Activated naive CD4-positive, alpha-beta T cell treated with anti-CD3 and anti-CD28 coated beads for 36 hours (primary cell): Measurements from ENCODE around the gene MARVELD3. TPM values are rescaled to one million over a fixed set of nuclear protein-coding genes. Genes with fewer than 3 reads are reported as not detected.

Source experiments
- CTCF ChIA-PET: fragments of 350-600 bp; sonication (Branson Sonifier 250); formaldehyde crosslinking; loops from one replicate; lab custom pipeline; 2021; ENCODE audit warnings: antibody characterized with exemption; lab: Charles Lee
- DNase-seq: peaks from one replicate; pipeline ENCODE4 v3.0.0-alpha.2; 2020
- H3K27ac Mint-ChIP-seq: one replicate; pipeline ENCODE4 v1.8.0; 2021; ENCODE audit warnings: mild to moderate bottlenecking, mixed read lengths
- H3K27me3 Mint-ChIP-seq: one replicate; pipeline ENCODE4 v1.8.0; 2021; ENCODE audit warnings: low read depth, mixed read lengths
- H3K36me3 Mint-ChIP-seq: one replicate; pipeline ENCODE4 v1.8.0; 2021; ENCODE audit warnings: low read depth, mixed read lengths
- H3K4me1 Mint-ChIP-seq: one replicate; pipeline ENCODE4 v1.8.0; 2021; ENCODE audit warnings: low read depth, mixed read lengths
- H3K4me3 Mint-ChIP-seq: one replicate; pipeline ENCODE4 v1.8.0; 2021; ENCODE audit warnings: mild to moderate bottlenecking, moderate library complexity, mixed read lengths
- H3K9me3 Mint-ChIP-seq: one replicate; pipeline ENCODE4 v1.8.0; 2021; ENCODE audit warnings: mixed read lengths
- intact Hi-C: fragments of 100-400 bp; cut with micrococcal nuclease; formaldehyde crosslinking; loops from one replicate; pipeline ENCODE4 v1.15.1; 2023
- total RNA-seq, 2 experiments: library from RNA; stranded (reverse); gene quantifications; one replicate each; pipeline ENCODE4 v1.2.3, GENCODE V29; 2021

The MARVELD3 gene
- total RNA-seq, 2 experiments from 2014 or later: not detected

DNA sequence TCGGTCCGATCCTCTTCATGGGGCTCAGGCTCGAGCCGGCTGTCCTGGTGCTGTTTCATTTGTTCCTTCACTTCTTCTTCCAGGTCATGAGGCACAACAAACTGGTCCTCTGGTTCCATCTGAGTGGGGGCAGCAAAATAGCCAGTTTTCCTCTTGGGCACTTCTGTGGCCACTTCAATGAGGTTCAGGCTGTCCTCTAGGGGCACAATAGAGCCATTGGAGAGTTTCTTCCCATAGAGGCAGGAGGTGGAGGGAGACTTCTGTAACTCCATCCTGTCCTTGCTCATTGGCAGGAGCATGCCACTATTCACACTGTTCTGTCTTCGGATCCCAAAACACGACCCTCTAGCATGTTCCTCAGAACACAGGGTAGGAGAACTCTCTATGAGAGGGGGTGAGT, 22.9 kb downstream of the MARVELD3 start:
- no peaks in the 10 kb centered on the region for H3K27me3 Mint-ChIP-seq
- H3K4me3 Mint-ChIP-seq: no peak overlapping the region
- H3K9me3 Mint-ChIP-seq: no peaks in the 10 kb centered on the region
- intact Hi-C loops: no loop called here
- no peaks in the 10 kb centered on the region for H3K4me1 Mint-ChIP-seq
- no peak overlapping the region for H3K27ac Mint-ChIP-seq
- CTCF ChIA-PET: no interaction called here
- DNase-seq: no peak
- peaks cover 12% of the 10 kb centered on the region for H3K36me3 Mint-ChIP-seq

DNA sequence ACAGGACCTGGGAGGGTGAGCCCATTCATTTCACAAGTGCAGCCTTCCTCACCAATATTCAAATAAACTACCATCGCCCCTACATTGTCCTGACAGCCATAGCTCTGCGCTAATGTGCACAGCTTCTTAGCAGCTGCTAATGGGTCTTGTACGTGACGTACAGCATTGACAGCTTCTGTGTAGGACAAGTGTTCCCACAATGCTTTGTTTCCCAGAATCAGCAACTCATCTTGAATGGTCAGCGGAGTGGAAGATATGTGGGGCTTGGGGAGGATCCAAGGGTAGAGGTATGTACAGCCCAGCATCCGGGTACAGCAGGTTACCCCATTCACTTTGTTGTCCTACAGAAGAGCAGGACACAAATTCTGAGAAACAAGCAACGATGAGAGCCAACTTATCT, 23.7 kb downstream of the MARVELD3 start:
- DNase-seq: no peak
- CTCF ChIA-PET: no interaction called here
- no peak overlapping the region for H3K4me3 Mint-ChIP-seq

DNA sequence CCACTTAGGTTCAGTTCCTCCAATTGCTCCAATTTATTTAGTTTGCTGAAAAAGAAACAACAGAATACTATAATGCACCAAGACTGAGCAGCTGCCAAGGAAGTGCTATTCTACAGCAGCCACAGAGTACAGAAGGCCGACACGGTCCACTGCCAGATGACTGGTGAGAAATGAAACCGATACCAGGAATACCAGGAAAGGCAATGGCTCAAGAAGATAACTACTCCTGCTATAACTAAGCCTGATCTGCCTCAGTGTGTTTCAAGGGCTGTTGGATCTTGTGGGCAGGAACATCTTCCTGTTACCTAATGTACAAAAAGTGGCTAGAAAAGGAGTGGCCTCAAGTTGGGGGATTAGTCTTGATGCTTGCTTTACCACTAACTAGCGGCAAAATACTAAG, 32.8 kb downstream of the MARVELD3 start:
- CTCF ChIA-PET: no interaction called here
- H3K27me3 Mint-ChIP-seq: no peaks in the 10 kb centered on the region
- no peaks in the 10 kb centered on the region for H3K4me1 Mint-ChIP-seq
- H3K9me3 Mint-ChIP-seq: no peaks in the 10 kb centered on the region
- intact Hi-C loops: no loop called here
- H3K4me3 Mint-ChIP-seq: no peak overlapping the region
- peaks cover 12% of the 10 kb centered on the region for H3K36me3 Mint-ChIP-seq
- no peak for DNase-seq
- no peak overlapping the region for H3K27ac Mint-ChIP-seq

More for the DNA sequence above, 23.7 kb downstream of the MARVELD3 start:
- peaks cover 12% of the 10 kb centered on the region for H3K36me3 Mint-ChIP-seq
- no peaks in the 10 kb centered on the region for H3K27me3 Mint-ChIP-seq
- H3K9me3 Mint-ChIP-seq: no peaks in the 10 kb centered on the region
- H3K27ac Mint-ChIP-seq: no peak overlapping the region
- intact Hi-C loops: no loop called here
- H3K4me1 Mint-ChIP-seq: no peaks in the 10 kb centered on the region

DNA sequence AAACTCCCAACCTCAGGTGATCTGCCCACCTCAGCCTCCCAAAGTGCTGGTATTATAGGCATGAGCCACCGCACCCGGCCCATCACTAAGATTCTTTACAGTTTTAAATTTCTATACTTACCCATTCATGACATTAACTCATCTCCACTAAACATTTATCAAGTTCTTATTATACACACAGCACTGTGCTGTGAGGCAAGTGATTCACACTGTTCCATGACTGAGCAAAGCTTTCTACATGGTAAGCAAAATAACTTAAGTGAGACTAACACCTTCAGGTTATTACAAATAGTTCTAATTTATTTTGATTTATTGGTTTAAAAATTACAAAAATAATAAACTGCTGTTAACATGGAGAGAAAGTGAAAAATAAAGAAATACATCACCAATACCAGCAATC, 33.5 kb downstream of the MARVELD3 start:
- Mint-ChIP-seq H3K4me3 (no peak overlapping the region), H3K9me3 (no peaks in the 10 kb centered on the region), H3K36me3 (peaks cover 12% of the 10 kb centered on the region), H3K4me1 (no peaks in the 10 kb centered on the region), H3K27me3 (no peaks in the 10 kb centered on the region), H3K27ac (no peak overlapping the region)
- intact Hi-C loops: no loop called here
- DNase-seq: no peak
- CTCF ChIA-PET: interaction anchor here (0.9 kb wide), 1 partner anchor 9 kb away, joined by 3 read pairs; no protein-coding TSS in a partner anchor

DNA sequence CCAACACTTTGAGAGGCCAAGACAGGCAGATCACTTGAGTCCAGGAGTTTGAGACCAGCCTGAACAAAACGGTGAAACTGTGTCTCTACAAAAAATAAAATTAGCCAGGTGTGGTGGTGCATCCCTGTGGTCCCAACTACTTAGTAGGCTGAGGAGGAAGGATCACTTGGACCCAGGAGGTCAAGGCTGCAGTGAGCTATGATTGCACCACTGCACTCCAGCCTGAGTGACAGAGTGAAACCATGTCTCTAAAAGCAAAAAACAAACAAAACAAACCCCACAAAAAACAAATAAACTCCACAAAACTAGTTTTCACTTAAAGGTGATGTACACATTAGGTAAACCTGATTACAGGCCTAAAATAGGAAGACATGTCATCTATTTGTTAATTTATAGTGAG, 40.3 kb downstream of the MARVELD3 start:
- DNase-seq: no peak
- H3K27ac Mint-ChIP-seq: no peak overlapping the region
- peaks cover 11% of the 10 kb centered on the region for H3K36me3 Mint-ChIP-seq
- H3K9me3 Mint-ChIP-seq: no peaks in the 10 kb centered on the region
- CTCF ChIA-PET: no interaction called here
- H3K4me3 Mint-ChIP-seq: no peak overlapping the region
- H3K4me1 Mint-ChIP-seq: no peaks in the 10 kb centered on the region
- H3K27me3 Mint-ChIP-seq: no peaks in the 10 kb centered on the region
- intact Hi-C loops: no loop called here

DNA sequence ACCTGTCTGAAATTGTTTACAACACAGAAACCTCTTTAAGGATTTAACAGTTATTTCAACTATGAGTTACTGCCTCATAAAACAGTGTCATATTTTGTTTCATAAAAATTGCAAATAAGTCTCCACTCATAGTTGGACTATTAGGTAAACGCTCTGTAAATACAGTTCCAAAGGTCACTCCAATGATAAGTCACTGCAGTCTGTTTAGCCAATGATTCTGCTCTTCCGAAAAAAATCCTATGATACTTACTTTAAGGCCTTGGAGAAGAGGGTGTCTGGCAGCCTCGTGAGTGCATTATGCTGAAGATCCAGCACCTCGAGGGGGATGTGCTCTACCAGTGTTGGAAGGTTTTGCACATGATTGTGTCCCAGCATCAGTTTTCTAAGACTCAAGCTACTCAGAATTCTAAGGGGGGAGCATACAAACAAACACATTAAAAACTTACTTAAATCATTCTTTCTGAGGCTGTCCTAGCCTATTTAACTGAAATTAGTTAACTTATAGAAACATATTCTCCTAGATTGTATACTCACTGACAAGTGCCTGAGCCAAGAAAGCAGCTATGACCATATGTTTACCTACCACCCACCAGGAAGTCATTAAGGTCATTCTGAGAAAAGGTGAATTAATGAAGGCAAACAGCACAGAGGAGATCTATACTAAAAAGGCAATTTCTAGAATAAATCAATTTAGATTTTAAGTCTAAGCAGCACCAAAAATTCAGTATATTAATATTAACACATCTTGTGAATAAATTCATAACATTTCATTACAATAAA, 41.1 kb downstream of the MARVELD3 start:
- no peak for DNase-seq
- H3K4me1 Mint-ChIP-seq: no peaks in the 10 kb centered on the region
- CTCF ChIA-PET: no interaction called here
- no peak overlapping the region for H3K27ac Mint-ChIP-seq
- peaks cover 13% of the 10 kb centered on the region for H3K36me3 Mint-ChIP-seq
- intact Hi-C loops: no loop called here
- no peak overlapping the region for H3K4me3 Mint-ChIP-seq
- H3K9me3 Mint-ChIP-seq: no peaks in the 10 kb centered on the region
- no peaks in the 10 kb centered on the region for H3K27me3 Mint-ChIP-seq

DNA sequence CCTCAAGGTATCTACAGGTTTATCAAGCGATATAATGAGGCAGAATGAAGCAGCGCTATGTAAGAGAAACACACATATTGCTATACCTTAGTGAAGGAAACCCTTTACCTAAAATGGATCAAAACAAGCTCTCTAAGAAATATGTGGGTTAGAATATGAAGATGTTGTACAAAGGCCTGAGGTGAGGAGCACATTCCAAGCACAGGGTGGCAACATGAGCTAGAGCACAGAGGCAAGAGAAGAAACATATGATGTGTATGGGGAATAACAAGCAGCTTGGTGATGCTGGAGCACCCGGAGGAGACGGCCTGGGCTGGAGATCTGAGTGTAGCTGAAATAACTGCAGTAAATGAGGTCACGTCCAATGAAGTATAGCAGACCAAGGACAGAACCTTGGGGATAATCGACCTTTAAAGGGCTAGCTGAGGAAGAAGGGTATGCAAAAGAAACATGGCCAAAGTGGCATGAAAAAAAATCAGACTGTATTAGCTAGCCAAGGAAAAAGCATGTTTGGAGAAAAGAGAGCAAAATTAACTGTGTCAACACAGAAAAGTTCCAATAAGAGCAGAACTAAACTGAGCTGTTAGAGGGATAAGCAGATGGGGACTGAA, 44.0 kb downstream of the MARVELD3 start:
- H3K9me3 Mint-ChIP-seq: no peaks in the 10 kb centered on the region
- CTCF ChIA-PET: no interaction called here
- no peak for DNase-seq
- peaks cover 16% of the 10 kb centered on the region for H3K36me3 Mint-ChIP-seq
- no peaks in the 10 kb centered on the region for H3K27me3 Mint-ChIP-seq
- intact Hi-C loops: no loop called here
- H3K27ac Mint-ChIP-seq: no peak overlapping the region
- H3K4me3 Mint-ChIP-seq: no peak overlapping the region
- H3K4me1 Mint-ChIP-seq: peaks cover 4% of the 10 kb centered on the region

DNA sequence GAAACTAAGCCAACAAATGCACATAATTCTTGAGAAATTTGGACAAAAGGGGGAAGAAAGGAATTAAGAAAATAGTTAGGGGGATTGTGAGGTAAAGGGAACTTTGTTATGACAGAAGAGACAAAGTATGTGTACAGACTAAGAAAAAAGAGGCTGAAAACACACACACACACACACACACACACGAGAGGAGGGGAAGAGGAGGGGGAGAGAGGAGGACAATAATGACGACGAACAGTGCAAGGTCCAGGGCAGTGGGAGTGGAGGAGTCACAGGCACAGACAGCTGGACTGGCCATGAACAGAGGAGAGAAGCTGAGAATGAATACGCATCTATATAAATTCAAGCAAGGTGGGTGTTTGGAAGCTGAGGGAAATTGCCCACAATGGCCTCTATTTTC, 44.6 kb downstream of the MARVELD3 start:
- intact Hi-C loops: no loop called here
- Mint-ChIP-seq H3K27ac (no peak overlapping the region), H3K9me3 (no peaks in the 10 kb centered on the region), H3K36me3 (peaks cover 18% of the 10 kb centered on the region), H3K4me3 (no peak overlapping the region), H3K27me3 (no peaks in the 10 kb centered on the region), H3K4me1 (peaks cover 4% of the 10 kb centered on the region)
- no peak for DNase-seq
- CTCF ChIA-PET: no interaction called here

DNA sequence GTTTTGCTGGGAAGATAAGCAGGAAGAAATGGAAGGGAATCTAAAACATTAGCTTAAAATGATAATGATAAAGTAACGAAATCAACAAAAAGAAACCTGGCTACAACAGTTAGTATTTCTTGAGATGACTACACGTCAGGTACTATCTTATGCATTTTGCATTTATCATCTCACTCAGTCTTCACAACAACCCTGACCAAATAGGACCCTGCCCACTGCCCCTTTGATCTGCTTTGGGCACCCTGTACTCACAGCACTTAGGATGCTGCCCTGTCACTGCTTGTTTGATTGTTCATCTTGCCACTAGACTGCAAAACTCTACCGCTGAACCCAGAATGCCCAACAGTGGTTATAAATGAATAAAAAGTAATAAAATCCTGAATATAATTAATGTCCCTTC, 45.2 kb downstream of the MARVELD3 start:
- peaks cover 18% of the 10 kb centered on the region for H3K36me3 Mint-ChIP-seq
- no peak for DNase-seq
- H3K27ac Mint-ChIP-seq: no peak overlapping the region
- CTCF ChIA-PET: interaction anchor here (2.0 kb wide), 1 partner anchor 290 kb away, joined by 5 read pairs; no protein-coding TSS in a partner anchor
- H3K4me1 Mint-ChIP-seq: peaks cover 4% of the 10 kb centered on the region
- no peaks in the 10 kb centered on the region for H3K27me3 Mint-ChIP-seq
- intact Hi-C loops: no loop called here
- no peaks in the 10 kb centered on the region for H3K9me3 Mint-ChIP-seq
- H3K4me3 Mint-ChIP-seq: no peak overlapping the region

DNA sequence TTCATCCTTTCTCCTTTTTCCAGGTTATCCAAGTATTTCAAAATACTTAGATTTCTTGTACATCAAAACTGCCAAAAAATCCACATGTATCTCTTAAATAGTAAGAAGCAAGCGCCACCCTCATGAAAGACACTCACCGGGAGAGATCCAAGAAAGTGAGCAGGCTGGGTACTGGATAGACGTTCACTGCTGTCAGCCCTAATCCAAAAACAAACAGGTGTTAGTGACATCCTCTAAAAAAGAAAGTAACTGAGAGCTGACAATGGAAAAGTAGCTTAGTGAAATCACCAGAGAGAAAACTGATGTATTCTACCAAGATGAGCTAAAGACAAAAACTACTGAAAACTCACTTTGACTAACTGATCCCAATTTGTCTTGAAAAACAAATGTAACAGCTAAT, 46.1 kb downstream of the MARVELD3 start:
- H3K36me3 Mint-ChIP-seq: peaks cover 16% of the 10 kb centered on the region
- CTCF ChIA-PET: interaction anchor here (0.6 to 2.0 kb wide), 2 partner anchors 62 to 289 kb away, joined by 3 to 5 read pairs; no protein-coding TSS in a partner anchor
- intact Hi-C loops: no loop called here
- H3K4me1 Mint-ChIP-seq: peaks cover 4% of the 10 kb centered on the region
- no peak for DNase-seq
- no peak overlapping the region for H3K4me3 Mint-ChIP-seq
- H3K27me3 Mint-ChIP-seq: no peaks in the 10 kb centered on the region
- no peaks in the 10 kb centered on the region for H3K9me3 Mint-ChIP-seq
- no peak overlapping the region for H3K27ac Mint-ChIP-seq

DNA sequence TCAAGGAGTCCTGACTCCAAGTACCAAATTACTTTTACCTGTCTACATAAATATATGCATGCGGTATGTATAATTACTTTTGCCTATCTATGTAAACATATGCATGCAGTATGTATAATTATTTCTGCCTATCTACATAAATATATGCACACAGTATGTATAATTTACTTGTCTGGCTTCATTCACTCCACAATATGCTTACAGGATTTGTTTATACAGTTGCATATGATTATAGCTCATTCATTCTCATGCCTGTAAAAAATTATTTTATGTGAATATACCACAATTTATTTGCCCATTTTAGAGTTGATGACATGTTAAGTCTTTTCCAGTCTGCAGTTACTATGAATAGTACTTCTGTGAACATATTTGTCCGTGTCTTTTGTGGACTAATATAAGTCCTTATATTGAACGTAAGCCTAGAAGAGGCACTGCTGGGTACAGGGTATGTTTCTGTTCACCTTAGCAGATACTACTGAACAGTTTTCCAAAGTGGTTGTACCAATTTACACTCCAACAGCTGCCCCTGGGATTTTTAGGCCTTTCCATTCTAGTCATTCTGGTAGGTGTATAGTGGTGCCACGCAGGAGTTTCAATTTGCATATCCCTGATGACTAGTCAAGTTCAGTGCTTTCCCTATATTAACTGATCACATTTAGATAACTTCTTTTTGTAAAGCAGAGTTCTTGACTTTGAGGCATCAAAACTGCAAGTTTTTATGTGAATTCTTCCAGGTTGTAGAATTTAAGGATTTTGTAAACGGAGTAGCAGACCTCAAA, 47.0 kb downstream of the MARVELD3 start:
- CTCF ChIA-PET: interaction anchor here (2.0 kb wide), 1 partner anchor 288 kb away, joined by 5 read pairs; no protein-coding TSS in a partner anchor
- peaks cover 14% of the 10 kb centered on the region for H3K36me3 Mint-ChIP-seq
- H3K4me3 Mint-ChIP-seq: no peak overlapping the region
- H3K27me3 Mint-ChIP-seq: no peaks in the 10 kb centered on the region
- no peak overlapping the region for H3K27ac Mint-ChIP-seq
- no peaks in the 10 kb centered on the region for H3K9me3 Mint-ChIP-seq
- intact Hi-C loops: no loop called here
- peaks cover 6% of the 10 kb centered on the region for H3K4me1 Mint-ChIP-seq
- peak; percentile 6 for DNase-seq

DNA sequence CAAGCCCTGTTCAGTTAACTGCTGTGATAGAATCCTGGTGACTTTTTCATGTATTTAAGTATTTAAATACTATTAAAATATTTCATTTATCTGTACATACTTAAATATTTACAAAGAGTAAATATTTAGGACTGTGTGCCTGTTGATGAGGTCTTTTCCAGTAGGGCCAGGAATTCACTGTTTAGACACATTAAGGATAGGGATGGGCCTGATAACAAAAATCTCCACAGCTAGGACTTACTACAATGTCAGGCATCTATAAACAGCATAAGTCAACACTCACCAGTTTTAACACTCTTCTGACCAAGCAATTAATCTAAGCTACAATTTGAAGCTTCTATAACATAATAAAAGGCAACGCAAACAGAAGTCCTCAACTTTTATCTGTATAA, 47.6 kb downstream of the MARVELD3 start:
- Mint-ChIP-seq H3K27ac (no peak overlapping the region), H3K4me3 (no peak overlapping the region), H3K4me1 (peaks cover 6% of the 10 kb centered on the region), H3K36me3 (peaks cover 14% of the 10 kb centered on the region), H3K9me3 (no peaks in the 10 kb centered on the region), H3K27me3 (no peaks in the 10 kb centered on the region)
- DNase-seq: no peak
- CTCF ChIA-PET: no interaction called here
- intact Hi-C loops: no loop called here
